Suprapubic skin (tissue), 4 donors: ENCODE data around the gene BAHD1. TPM values are rescaled to one million over a fixed set of nuclear protein-coding genes. Genes with fewer than 3 reads are reported as not detected.

Experiments
- DNase-seq, 2 donors: peaks; one replicate each; pipeline ENCODE4 v3.0.0-alpha.2; 2019; ENCODE audit warnings: low spot score in 2 of 2
- H3K27ac ChIP-seq: fragments of 200-600 bp; sonication (generic); one replicate; pipeline ENCODE4 v1.5.1; 2019
- H3K27me3 ChIP-seq: fragments of 200-600 bp; sonication (generic); one replicate; pipeline ENCODE4 v1.5.1; 2019
- H3K36me3 ChIP-seq: fragments of 200-600 bp; sonication (generic); one replicate; pipeline ENCODE4 v1.5.1; 2019
- H3K4me1 ChIP-seq: fragments of 200-600 bp; sonication (generic); one replicate; pipeline ENCODE4 v1.5.1; 2019
- H3K4me3 ChIP-seq: fragments of 200-600 bp; sonication (generic); one replicate; pipeline ENCODE4 v1.5.1; 2019; ENCODE audit warnings: mild to moderate bottlenecking
- H3K9me3 ChIP-seq: fragments of 200-600 bp; sonication (generic); one replicate; pipeline ENCODE4 v1.5.1; 2019
- EP300 ChIP-seq: sonication (generic); formaldehyde crosslinking; IDR thresholded peaks from one replicate; pipeline ENCODE4 v1.6.1; 2017; ENCODE audit warnings: antibody characterized with exemption
- POLR2A ChIP-seq, 2 donors: fragments of 450-650 bp; IDR thresholded peaks; one replicate each; pipeline ENCODE4 v1.6.1; 2017; ENCODE audit warnings: antibody characterized with exemption in 2 of 2, mild to moderate bottlenecking in 2 of 2, moderate library complexity in 2 of 2
- POLR2AphosphoS5 ChIP-seq, 3 donors: sonication (generic); formaldehyde crosslinking; IDR thresholded peaks; one replicate each; pipeline ENCODE4 v1.6.1; 2017; ENCODE audit warnings: antibody characterized with exemption in 3 of 3
- WGBS: methylation state at CpG from one replicate; pipeline ENCODE4 v1.1.5; 2018; 5-methylcytosine and 5-hydroxymethylcytosine counted together
- total RNA-seq, 4 donors: library from RNA; depleted of rRNA; stranded (reverse); fragments of >200 nt; gene quantifications; one replicate each; pipeline ENCODE4 v1.1.0, GENCODE V29; 2016
- TF ChIP-seq, protein P1 (sequence below), 2 donors: fragments of 200-600 bp in 1 of 2; fragments of 450-650 bp in 1 of 2; sonication (generic) in 1 of 2; IDR thresholded peaks; one replicate each; pipeline ENCODE4 v1.5.1; 2016 to 2019; ENCODE audit warnings: antibody characterized with exemption in 2 of 2, mild to moderate bottlenecking in 1 of 2, moderate library complexity in 1 of 2

BAHD1 gene
- total RNA-seq, 4 donors from 2014 or later = 16.8 to 24.6 (median 19.2) TPM

DNA sequence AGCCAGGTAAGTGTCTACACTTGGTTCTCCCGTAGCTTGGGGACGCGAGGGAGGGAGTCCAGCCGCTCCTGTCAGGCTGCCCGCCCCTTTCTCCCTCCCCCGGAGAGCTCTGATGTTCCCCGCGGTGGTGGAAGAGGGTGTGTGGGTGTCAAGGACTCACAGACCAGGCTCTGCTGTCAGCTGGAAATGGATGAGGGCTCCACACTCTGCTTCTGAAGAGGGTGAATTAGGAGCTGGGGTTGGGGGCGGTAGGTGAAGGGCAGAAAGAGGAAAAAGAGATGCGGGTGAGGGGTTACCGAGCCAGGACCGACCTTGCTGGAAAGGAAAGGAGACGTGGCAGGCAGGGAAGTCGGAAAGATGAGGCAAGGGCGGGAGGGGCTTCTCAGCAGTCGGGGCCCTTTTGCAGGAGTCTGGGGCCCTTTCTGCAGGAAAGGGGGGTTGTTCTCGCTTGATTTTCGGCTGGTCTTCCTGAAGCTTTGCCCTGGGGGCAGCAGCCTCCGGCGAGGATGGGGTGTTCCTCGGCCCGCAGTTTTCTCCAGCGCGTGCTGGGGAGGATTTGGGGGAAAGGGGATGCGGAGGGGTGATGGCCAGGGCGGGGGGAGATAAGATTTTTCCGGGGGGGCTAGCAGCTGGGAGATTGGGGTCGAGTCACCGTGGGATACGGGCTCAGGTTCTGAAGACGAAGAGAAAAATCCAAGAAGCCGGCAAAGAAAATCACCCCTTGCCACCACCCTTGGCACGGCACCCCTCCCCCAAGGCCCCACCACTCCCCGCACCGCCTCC, 602 bp upstream of the BAHD1 start:
- Histone ChIP-seq H3K27ac (no peak overlapping the region), H3K4me3 (peak overlapping the region; percentile 93), H3K9me3 (no peaks in the 10 kb centered on the region), H3K36me3 (no peaks in the 10 kb centered on the region), H3K27me3 (peaks cover 26% of the 10 kb centered on the region), H3K4me1 (peaks cover 60% of the 10 kb centered on the region)
- under 1% methylated on average over 28 of the region's 35 CpGs for WGBS
- no peak for DNase-seq
- no peak for TF ChIP-seq POLR2A (IDR thresholded peaks at IDR 0.05)
- no peak for TF ChIP-seq EP300
- TF ChIP-seq, protein P1, sequence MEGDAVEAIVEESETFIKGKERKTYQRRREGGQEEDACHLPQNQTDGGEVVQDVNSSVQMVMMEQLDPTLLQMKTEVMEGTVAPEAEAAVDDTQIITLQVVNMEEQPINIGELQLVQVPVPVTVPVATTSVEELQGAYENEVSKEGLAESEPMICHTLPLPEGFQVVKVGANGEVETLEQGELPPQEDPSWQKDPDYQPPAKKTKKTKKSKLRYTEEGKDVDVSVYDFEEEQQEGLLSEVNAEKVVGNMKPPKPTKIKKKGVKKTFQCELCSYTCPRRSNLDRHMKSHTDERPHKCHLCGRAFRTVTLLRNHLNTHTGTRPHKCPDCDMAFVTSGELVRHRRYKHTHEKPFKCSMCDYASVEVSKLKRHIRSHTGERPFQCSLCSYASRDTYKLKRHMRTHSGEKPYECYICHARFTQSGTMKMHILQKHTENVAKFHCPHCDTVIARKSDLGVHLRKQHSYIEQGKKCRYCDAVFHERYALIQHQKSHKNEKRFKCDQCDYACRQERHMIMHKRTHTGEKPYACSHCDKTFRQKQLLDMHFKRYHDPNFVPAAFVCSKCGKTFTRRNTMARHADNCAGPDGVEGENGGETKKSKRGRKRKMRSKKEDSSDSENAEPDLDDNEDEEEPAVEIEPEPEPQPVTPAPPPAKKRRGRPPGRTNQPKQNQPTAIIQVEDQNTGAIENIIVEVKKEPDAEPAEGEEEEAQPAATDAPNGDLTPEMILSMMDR (IDR thresholded peaks at IDR 0.05) = no peak
- TF ChIP-seq POLR2AphosphoS5 (IDR thresholded peaks at IDR 0.05) = no peak

DNA sequence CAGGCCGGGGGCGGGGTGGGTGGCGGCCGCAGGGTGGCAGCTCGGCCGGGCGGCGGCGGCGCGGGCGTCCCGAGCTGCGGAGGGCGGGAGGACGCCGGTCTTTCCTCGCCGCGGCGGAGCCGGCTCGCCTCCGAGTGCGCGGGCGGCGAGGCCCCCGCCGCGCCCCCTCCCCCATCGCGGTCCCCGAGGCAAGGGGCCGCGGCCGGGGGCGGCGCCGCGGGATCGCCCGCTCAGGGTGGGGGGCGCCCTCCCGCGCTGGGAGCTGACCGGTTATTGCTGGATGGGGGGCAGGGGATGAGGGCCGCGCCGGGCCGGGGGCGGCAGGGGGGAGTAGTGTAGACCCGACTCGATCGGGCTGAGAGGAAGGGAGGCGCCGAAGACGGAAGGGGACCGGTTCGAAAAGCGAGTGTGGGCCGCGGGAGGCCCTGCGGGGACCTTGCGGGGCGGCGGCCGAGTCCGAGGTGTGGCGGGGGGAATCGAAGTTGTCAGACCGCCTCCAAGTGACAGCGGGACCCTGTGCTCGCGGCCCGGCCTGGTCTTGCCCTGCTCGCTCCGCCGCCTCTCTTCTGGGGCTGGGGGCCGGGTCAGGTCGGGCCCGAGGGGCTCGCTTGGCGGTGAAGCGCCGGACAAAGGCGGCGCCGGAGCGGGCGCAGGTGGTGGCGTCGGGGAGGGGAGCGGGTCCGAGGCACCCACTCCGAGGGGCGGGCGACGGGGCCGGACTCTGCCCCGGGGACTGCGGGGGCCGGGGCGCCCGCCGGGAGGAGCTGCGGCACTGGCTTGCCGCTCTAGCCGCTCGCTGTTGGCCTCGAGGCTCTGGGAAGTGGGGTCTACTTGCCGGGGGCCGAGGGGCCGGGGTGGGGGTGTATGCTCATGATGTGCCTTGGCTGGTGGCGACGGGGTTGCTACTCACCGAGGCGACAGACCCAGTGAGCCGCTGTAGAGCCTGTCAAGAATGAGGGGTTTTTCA, 1.1 kb downstream of the BAHD1 start:
- Histone ChIP-seq H3K4me1 (peaks cover 56% of the 10 kb centered on the region), H3K36me3 (no peaks in the 10 kb centered on the region), H3K9me3 (no peaks in the 10 kb centered on the region), H3K27ac (peak overlapping the region; percentile 8), H3K4me3 (peak overlapping the region; percentile 93), H3K27me3 (peaks cover 11% of the 10 kb centered on the region)
- no peak for DNase-seq
- WGBS = 0% methylated on average over 11 of the region's 119 CpGs
- TF ChIP-seq EP300 = no peak
- TF ChIP-seq, protein P1 (IDR thresholded peaks at IDR 0.05) = no peak
- no peak for TF ChIP-seq POLR2A (IDR thresholded peaks at IDR 0.05)
- no peak for TF ChIP-seq POLR2AphosphoS5 (IDR thresholded peaks at IDR 0.05)

DNA sequence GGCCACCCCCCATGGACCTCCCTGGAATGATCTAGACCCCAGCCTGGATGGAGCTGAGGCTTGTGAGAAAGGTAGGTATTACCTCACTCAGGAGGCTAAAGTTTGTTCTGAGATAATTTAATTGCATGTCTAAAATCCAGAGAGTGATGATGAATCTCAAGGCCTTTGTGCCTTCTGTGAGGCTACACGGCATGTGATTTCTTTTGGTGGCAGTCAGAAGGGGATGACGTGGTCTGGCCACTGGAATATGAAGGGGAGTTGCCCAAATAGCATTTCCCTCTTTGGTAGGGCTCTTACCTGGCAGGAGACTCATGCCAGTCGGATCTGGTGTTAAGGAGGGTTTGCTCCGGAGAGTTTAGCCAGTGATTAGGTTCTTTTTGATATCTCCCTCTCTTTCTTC, 2.5 kb downstream of the BAHD1 start:
- Histone ChIP-seq H3K4me1 (peaks cover 42% of the 10 kb centered on the region), H3K27me3 (no peaks in the 10 kb centered on the region), H3K9me3 (no peaks in the 10 kb centered on the region), H3K36me3 (no peaks in the 10 kb centered on the region), H3K4me3 (no peak overlapping the region), H3K27ac (no peak overlapping the region)
- no peak for DNase-seq
- TF ChIP-seq POLR2AphosphoS5 (IDR thresholded peaks at IDR 0.05) = no peak
- TF ChIP-seq POLR2A (IDR thresholded peaks at IDR 0.05) = no peak
- TF ChIP-seq, protein P1 (IDR thresholded peaks at IDR 0.05) = no peak
- 73% methylated on average over 4 of the region's 4 CpGs for WGBS

DNA sequence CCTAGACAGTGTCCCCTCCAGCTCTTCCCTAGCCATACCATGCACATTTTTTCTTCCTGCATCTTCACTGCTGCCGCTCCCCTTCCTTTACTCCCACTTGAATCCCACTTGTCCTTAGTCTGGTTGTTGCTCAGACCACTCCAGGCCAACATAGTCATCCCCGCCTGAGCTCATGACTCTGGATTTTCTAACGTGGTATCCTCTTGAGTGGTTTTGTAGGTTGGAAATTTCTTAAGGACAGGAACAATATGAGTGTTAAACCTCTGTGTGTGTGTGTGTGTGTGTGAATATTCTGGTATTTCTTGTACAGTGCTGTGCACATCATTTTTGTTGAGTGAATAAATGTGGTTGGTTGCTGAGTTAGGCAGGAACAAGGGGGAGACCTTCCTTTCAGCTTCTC, 3.1 kb downstream of the BAHD1 start:
- no peak for DNase-seq
- 80% methylated on average over 3 of the region's 3 CpGs for WGBS
- Histone ChIP-seq H3K9me3 (no peaks in the 10 kb centered on the region), H3K27me3 (no peaks in the 10 kb centered on the region), H3K36me3 (no peaks in the 10 kb centered on the region), H3K4me3 (no peak overlapping the region), H3K27ac (no peak overlapping the region), H3K4me1 (peaks cover 40% of the 10 kb centered on the region)
- TF ChIP-seq POLR2A (IDR thresholded peaks at IDR 0.05) (no peak), EP300 (no peak)
- TF ChIP-seq, protein P1 (IDR thresholded peaks at IDR 0.05) = no peak

DNA sequence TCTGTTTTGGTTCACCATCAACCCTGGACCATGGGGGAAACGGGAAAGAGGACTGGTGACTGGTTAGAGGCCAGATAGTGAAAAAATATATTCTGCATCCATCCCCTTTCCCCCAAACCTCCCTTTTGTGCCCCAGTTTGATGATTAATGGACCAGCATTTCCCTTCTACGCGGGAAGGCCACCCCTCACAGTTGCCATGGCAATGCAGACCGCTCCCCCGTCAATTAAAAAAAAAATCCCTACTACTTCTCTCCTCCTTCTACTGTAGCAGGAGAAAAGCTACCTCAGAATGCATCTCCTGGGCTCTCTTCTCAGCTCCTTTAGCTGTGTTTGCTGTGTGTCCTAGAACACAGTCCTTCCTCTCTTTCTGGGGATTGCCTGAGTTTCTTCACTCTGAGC, 4.0 kb downstream of the BAHD1 start:
- no peak for DNase-seq
- Histone ChIP-seq H3K27me3 (no peaks in the 10 kb centered on the region), H3K4me1 (peaks cover 35% of the 10 kb centered on the region), H3K9me3 (no peaks in the 10 kb centered on the region), H3K36me3 (no peaks in the 10 kb centered on the region), H3K4me3 (no peak overlapping the region), H3K27ac (no peak overlapping the region)
- no peak for TF ChIP-seq EP300
- TF ChIP-seq, protein P1 (IDR thresholded peaks at IDR 0.05) = no peak
- TF ChIP-seq POLR2A (IDR thresholded peaks at IDR 0.05) = no peak
- no peak for TF ChIP-seq POLR2AphosphoS5 (IDR thresholded peaks at IDR 0.05)
- WGBS = 86% methylated on average over 5 of the region's 5 CpGs
